ENCODE measurements around the gene TCF7L1.

Gene TCF7L1

GRCh38 chr2:85184231-85184630 lies 51.0 kb downstream of the TCF7L1 start:
- TF ChIP-seq, protein P1, sequence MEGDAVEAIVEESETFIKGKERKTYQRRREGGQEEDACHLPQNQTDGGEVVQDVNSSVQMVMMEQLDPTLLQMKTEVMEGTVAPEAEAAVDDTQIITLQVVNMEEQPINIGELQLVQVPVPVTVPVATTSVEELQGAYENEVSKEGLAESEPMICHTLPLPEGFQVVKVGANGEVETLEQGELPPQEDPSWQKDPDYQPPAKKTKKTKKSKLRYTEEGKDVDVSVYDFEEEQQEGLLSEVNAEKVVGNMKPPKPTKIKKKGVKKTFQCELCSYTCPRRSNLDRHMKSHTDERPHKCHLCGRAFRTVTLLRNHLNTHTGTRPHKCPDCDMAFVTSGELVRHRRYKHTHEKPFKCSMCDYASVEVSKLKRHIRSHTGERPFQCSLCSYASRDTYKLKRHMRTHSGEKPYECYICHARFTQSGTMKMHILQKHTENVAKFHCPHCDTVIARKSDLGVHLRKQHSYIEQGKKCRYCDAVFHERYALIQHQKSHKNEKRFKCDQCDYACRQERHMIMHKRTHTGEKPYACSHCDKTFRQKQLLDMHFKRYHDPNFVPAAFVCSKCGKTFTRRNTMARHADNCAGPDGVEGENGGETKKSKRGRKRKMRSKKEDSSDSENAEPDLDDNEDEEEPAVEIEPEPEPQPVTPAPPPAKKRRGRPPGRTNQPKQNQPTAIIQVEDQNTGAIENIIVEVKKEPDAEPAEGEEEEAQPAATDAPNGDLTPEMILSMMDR (IDR thresholded peaks at IDR 0.05; ENCODE audit: low read depth, low read length), result no peak
- no peak for DNase-seq (ENCODE audit: extremely low read depth, low read depth)

DNA sequence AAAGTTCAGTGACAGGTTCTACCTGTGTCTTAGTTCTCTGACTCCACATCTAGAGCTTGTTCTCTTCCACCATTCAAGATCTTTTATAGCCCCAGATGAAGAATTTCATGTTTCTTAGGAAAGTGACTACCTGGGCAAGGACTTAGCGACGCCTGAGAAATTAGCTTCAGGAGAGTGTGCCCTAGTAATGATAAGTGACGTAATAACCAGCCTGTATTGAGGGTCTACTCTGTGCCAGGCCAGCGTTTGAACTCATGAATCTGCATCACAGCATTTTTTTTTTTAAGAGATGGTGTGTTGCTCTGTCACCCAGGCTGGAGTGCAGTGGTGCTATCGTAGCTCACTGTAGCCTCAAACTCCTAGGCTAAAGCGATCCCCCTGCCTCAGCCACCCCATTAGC lies 51.8 kb downstream of the TCF7L1 start:
- DNase-seq (ENCODE audit: extremely low read depth, low read depth), result no peak
- TF ChIP-seq, protein P1 (IDR thresholded peaks at IDR 0.05; ENCODE audit: low read depth, low read length), result no peak

DNA sequence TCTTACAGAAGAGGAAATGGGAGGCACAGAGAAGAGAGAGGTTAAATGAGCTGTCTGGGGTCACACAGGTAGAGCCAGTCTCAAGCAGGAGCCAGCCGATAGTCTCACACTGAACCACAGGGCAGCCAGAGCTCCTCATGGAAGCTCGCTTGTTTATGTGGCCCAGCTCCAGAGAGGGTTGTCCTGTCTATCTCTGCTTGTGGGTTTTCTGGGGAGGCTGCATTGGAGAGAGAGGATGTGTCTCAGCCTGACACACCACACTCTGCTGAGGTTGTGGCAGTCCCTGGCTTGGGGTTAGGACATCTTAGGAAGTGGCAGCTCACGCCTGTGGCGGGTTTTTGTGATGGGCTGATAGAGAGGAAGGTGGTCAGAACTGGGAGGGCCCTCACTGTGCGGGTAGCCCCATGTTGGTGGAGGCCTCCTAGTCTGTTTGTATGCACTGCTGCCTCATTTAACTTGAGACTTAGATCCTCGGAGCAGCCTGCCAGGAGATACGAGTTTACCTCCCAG lies 52.3 kb downstream of the TCF7L1 start:
- no peak for DNase-seq (ENCODE audit: extremely low read depth, low read depth)
- TF ChIP-seq, protein P1 (IDR thresholded peaks at IDR 0.05; ENCODE audit: low read depth, low read length), result no peak

DNA sequence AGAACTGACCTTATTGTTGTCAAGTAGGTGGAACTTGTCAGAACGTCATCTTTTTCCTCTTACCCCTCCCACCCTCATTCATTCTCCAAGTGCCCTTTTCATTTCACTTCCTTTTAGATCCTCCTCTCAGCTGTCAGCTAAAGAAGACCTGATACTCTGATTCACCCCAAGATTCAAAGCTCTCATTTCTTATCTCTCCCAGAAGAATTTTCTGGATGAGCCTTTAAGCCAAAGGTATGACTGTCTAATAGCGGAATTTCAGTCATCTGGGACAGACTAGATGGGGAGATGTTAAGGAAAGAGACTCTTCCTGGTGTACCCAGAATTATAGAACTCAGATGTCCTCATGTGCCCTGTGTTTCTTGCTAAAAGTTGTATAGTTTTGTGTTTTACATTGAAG lies 53.9 kb downstream of the TCF7L1 start:
- TF ChIP-seq, protein P1 (IDR thresholded peaks at IDR 0.05; ENCODE audit: low read depth, low read length), result no peak
- DNase-seq (ENCODE audit: extremely low read depth, low read depth), result no peak

DNA sequence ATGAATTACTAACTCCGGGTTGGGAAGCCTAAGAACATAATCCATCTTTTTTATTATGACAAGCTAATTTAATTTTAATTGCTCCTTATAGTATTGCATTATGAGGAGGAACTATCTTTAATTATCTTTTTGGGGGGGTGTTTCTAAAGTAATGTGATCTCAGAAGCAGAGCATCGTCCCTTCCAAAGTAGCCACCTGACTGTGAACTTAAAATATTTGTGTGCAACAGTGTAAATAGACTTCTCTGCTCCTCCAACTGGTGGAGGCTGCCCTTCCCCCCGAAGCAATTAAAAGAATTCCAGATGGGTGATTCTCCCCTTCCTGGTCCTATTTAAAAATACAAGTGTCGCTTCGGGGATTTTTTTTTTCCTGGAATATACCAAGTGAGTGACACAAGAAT lies 55.7 kb downstream of the TCF7L1 start:
- no peak for DNase-seq (ENCODE audit: extremely low read depth, low read depth)
- TF ChIP-seq, protein P1 (IDR thresholded peaks at IDR 0.05; ENCODE audit: low read depth, low read length), result no peak

- TF ChIP-seq, protein P1 (IDR thresholded peaks at IDR 0.05; ENCODE audit: low read depth, low read length), result no peak
- no peak for DNase-seq (ENCODE audit: extremely low read depth, low read depth)
Measured at GRCh38 chr2:85189606-85190270, 56.5 kb downstream of the TCF7L1 start.

GRCh38 chr2:85191157-85191556 lies 58.0 kb downstream of the TCF7L1 start:
- TF ChIP-seq, protein P1 (IDR thresholded peaks at IDR 0.05; ENCODE audit: low read depth, low read length), result no peak
- DNase-seq (ENCODE audit: extremely low read depth, low read depth), result no peak
